NT2/D1 (cell line): ENCODE results near the gene RALGAPB.

Source experiments
- SUZ12 ChIP-seq: IDR thresholded peaks from 2 replicates; pipeline ENCODE4 v1.6.1; 2011; ENCODE audit not compliant: insufficient read length, insufficient read depth; ENCODE audit errors: extremely low read depth
- YY1 ChIP-seq: IDR thresholded peaks from 2 replicates; pipeline ENCODE4 v1.6.1; 2011; ENCODE audit not compliant: insufficient read length, insufficient read depth

DNA sequence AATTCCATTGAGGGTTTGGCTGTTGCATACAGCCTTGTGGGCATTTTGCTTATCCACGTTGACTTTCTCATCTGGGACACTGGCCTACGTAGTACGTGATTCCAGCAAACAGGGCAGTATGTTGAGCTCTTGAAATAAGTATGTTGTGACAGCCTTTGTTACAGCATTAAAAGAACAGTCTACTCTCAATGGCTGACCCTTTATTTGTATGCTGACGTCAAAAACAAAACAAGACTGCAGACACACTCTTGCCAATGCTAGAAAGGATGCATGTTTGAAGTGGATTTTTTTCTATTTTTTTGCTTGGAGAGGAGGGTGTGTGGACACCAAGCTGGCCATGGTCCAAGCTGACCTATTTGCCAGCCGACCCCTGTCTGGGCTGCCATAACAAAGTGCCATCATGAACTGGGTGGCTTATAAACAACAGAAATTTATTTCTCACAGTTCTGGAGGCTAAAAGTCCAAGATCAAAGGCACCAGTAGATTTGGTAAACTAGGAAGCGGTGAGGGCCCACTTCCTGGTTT, 26.7 kb upstream of the RALGAPB start:
- no peak for TF ChIP-seq SUZ12
- no peak for TF ChIP-seq YY1
